HG02840 (cell line): Measurements from ENCODE around the gene MATK.

Experiments used
- ATAC-seq: cut with Tn5 transposase; IDR thresholded peaks from one replicate; pipeline ENCODE4 v1.9.1; 2021; ENCODE audit warnings: mild to moderate bottlenecking, moderate library complexity, moderate number of reproducible peaks; ENCODE audit not compliant: unreplicated experiment, low FRiP score

The MATK gene, protein sequence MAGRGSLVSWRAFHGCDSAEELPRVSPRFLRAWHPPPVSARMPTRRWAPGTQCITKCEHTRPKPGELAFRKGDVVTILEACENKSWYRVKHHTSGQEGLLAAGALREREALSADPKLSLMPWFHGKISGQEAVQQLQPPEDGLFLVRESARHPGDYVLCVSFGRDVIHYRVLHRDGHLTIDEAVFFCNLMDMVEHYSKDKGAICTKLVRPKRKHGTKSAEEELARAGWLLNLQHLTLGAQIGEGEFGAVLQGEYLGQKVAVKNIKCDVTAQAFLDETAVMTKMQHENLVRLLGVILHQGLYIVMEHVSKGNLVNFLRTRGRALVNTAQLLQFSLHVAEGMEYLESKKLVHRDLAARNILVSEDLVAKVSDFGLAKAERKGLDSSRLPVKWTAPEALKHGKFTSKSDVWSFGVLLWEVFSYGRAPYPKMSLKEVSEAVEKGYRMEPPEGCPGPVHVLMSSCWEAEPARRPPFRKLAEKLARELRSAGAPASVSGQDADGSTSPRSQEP

DNA sequence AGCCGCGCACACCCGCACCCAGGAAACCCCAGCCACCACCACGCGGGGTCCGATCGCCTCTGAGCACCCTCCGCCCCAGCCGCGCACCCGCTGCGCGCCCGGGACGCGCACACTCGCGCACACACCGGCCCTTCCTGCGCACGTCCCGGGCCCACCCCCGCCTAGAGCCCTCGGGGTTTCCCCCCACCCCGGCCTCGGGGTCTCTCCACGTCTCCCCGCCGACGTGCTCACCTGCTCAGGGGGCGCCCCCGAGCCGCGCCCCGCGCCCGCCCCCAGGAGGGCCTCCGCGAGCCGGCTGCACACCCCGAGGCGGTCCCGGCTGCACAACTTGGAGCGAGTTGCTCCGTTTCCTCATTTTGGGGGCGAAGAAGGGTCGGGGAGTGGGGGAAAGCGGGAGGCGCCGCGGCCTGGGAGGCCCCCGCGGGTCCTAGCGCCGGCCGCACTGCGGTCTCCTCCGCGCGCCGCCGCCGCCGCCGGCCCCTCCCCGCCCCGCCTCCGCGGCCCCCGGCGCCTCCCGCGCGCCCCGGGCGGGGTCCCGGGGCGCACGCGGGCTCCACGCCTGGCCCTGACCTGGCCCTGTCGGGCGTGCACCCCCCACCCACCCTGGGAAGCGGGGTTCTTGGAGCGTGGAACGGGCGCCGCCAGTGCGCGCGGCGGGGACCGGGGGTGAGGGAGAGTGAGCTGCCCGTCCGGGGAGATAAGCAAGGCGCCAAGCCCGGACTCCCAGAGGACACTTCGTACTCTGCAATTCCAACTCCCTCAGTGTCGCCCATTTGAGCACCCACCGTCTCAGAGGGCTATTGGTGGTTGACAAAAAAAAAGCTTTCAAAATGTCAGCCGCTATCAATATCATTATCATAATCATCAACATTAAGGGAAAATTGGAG, at the start of gene MATK:
Gene MATK, minus strand, starts transcription at position 444 of the 887 bp plus-strand sequence. CDS start 1,246 bp downstream, outside the sequence.
- no peak for ATAC-seq

DNA sequence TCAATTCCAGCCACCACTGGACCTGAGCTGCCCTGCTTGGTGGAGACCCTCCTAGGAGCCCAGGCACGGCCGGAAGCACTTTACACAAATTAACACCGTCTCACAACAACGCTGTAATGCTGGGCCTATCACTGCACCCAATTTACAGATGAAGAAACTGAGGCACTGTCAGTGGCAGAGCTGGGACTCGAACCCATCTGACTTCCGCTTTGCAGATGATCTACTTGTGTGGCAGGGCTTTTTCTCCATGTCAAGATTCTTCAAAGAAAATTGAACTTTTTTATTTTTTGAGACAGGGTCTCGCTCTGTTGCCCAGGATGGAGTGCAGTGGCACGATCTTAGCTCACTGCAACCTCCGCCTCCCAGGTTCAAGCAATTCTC, 48.9 kb upstream of the MATK start:
- ATAC-seq = no peak

DNA sequence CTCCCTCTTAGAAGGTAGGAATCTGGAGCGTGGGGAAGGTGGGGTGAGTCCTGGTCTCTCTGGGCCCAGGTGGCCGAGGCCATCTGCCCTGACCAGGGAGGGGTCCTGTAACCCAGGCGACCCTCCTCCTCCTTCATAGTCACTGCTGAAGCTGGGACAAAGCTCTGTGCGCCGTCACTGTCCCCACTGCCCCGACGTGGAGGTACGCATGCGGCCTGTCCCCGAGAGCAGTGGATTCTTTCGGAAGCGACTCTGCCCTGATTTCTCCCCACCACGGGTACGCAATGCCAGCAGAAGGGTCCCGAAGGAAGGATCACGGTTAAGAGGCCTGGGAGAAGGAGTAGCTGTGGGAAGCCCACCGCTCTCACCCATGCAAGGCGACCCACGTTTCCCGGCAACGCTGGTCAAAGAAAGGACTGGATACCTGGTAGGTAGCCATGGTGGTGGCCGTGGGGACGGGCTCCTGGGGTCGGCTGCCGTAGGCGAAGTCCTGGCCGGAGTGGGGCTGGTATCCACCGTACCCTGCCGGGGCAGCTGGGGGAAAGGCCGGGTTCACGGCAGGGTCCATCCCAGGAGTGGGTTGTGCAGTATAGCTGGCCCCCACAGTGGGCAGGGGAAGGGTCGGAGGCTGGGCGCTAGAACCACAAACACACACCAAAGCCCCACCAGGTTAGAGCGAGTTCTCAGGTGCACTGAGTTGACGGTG, 48.3 kb upstream of the MATK start:
- ATAC-seq = no peak

DNA sequence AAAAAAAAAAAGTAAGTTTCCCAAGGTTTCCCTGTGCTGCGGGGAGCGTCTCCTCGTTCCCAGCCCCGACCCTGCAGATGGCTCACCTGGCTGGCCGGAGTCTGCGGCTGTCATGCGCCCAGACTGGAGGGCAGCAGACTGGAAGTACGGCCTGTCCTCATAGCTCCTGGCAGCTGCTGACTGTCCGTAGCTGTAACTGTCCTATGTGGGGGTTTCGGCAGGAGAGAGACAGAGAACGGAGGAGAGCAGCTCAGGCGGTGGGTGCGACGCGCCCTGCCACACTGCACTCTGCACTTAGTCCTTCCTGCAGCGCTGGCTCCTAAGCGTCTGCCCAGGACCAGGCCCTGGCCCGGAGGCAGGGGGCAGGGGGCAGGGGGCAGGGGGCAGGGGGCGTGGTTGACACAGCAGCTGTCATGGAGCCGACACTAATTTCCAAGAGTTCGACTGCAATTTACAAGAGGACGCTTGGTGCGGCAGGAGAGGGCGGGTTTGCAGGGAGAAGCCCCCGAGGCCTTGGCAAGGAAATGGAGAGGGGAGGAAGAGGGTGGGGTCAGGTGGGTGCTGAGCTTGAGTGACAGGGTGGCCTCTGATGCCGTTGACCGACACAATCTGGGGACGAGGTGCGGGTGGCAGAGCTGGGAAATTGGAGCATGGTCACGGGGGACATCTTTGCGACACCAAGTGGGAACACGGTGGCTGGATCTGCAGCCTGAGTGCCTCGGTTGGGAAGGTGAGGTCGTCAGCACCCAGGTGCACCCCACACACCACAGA, 47.6 kb upstream of the MATK start:
- ATAC-seq = no peak

DNA sequence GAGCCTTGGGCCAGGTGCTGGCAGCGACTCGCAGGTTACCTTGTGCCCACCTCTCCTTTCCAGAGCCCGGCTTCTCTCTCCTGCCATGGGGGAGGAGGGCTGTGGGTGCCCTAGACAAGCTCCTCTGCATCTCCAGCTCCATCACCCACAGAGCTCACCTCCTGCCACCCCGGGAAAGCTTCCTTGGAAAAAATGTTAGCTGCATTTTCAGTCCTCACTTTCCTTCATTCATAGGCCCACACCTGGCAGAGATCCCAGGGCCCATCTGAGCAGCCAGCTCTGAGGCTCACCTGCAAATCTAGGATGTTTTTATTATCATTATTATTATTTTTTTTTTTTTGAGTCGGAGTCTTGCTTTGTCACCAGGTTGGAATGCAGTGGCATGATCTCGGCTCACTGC, 45.8 kb upstream of the MATK start:
- ATAC-seq = no peak

DNA sequence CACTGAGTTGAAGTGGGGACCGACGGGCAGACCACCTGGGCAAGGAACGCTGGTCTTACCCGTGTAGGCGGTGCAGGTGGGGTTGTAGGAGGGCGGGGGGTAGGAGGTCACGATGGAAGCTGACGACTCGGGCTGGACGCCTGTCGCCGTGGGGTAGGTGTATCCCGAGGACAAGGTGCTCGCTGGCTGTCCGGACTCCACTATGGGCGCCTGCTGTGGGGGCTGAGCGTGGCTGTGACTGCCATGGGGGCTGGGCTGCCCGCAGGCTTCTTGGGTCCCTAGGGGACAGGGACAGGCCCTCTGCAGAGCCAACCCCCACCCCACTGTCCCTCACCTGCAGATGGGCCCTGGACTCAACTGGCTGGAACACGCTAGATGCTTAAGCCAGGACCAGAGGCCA, 45.4 kb upstream of the MATK start:
- no peak for ATAC-seq

DNA sequence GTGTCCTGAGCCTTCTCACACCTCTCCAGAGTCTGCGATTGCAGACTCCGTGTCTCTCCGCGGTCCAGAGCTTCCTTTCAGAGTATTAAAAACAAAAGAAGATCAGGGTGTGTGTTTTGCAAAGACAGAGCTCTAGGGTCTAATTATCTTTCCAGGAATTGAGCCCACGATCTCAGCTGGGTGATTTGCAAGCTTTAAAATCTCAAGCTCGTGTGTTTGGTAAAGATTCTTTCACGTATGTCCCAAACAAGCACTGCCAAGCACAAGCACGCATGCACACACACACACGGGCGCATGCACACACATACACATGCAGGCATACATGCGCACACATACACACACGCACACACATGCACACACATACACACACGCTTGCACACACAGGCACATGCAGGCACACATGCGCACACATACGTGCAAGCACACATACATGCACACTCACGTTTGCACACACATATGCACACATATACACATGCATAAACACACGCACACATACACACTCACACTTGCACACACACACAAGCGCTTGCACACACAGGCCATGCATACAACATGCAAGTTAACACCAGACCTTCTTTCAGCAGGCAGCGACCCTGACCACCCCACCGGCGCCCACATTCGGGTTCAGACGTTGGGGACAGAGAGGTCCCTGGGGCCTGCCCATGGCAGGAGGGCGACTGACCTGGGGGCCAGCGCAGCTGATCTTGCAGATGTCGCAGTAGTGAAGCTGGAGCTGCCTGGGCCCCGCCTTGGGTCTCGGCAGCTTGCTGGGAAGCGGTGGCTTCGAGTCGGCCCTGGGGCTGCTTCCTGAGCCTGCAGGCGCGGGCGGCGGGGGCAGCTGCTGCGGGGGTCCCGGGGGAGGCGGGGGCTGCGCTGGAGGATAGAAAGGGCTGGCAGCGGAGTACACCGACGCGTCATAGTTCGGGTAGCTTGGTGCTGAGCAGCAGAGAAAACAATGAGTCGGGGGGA, 44.7 kb upstream of the MATK start:
- ATAC-seq = no peak

DNA sequence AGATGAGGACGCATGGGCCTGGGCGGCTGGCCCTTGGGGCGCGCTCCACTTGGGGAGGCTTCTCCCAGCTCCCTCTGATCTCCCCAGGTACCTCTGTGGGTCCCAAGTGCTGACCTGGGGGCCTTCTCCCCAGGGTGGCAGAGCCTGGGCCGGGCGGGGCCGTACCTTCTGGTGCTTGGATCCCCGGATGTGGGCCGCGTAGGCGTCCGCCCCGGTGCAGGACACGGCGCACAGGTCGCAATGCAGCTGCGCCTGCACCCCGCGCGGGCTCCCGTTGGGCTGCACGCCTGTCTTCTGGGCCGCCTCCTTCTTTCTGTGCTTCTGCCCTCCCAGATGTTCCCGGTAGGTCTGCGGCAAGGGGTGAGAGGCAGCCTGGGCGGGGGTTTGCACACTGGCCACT, 41.1 kb upstream of the MATK start:
- ATAC-seq = no peak

DNA sequence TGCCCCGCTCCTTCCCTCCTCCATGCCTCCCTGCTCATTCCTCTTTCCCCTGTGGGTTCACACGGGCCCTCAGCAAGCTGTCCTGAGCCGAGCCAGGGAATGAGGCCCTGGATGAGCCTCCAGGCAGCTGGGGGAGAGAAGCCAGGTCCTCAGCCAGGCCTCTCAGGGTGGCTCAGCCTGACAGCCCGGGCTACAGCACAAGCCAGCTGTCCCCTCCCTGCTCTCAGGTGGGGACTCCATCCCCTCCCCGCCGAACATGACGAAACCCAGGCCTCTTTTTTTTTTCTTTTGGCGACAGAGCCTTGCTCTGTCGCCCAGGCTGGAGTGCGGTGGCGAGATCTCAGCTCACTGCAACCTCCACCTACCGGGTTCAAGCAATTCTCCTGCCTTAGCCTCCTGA, 40.0 kb upstream of the MATK start:
- no peak for ATAC-seq

DNA sequence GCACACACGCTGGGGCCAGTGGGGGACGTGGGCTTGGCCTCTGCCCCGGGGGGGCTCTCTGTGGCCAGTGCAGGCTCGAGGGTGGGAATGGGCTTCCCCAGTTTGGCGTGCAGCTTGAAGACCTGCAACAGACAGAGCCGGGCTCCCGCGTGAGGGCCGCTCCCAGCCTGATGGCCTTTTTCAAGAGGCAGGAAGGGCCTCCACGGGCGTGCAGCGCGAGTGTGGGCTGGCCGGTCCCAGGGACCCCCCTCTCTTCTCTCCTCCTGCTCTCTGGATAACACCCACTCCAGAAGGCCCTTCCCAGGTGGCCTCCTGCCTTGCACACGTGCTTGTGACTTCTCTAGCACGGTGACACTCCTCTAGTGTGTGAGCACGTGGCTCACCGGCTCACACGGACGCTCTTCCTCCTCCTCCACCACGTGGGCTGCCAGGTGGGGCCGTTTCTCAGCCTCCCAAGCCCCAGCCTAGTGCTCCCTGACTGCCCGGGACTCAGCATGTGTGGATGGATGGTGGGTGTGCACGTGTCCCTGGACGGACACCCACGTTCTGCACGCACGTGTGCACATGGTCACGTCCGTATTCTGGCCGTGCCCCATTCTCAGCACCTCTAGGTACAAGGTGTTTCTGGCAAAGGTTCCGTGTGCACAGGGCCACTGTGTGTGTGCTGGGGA, 39.2 kb upstream of the MATK start:
- no peak for ATAC-seq

DNA sequence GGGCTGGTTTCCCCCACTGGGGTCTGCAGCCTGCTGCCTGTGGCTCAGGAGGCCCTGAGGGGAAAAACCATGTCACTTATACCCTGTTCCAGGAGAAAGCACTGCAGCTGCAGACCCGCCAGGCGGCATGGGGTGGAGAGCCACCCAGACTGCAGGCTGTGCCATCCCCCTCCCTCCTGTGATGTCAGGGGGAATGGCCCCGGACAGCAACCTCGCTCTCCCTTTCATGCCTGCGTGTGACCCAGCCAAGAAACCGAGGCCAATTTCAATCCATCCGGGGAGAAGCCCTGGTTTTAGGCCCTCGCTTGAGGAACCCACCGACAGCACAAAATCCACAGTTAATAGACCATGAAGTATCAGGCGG, 37.2 kb upstream of the MATK start:
- no peak for ATAC-seq

DNA sequence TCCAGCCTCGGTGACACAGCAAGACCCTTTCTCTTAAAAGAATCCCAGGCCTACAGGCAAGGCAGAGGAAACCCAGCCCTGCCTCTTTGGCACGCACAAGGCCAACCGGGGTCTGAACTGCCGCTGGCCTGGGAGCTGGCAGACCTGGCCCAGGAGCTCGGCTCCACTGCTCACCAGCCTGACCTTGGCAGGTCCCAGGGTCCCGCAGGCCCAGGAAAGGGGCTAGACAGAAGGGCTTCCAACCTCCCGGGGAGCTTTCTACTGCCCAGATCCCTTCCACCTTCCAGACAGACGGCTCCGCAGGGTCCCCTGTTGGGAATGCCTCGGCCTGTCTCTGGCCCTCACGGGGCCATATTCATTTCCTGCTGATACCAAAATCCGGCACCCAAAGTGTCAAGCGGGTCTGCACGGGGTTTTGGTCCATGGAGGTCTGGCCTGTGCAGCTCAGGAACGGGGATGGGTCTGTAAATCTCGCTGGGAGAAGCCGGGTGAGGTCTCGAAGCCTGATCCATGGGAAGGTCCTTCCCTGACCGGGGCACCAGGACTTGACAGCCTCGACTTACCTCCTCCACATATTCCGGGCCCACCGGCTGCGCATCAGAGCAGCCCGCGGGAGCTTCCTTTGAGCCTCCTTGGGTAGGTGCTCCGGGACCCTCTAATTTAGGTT, 36.6 kb upstream of the MATK start:
- no peak for ATAC-seq

DNA sequence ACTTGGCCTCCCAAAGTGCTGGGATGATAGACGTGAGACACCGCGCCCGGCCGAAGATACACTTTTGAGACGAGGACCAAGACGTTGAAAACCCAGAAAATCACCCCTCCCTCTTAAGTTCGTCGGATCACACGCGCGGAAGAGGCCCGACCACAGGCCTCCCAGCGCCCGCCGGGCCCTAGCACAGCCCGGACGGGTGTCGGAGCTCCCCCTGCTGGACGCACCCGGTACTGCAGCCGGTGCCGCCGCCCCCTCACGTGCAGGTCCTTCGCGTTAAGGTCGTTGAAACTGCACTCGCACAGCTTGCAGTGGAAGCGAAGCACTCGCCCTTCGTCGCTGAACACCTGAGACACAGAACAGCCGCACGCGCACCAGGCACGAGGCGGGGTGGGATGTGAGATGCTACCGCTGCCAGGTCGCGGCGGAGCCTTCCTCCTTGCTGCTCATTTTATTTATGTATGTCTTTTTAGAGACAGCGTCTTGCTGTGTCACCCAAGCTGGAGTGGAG, 35.7 kb upstream of the MATK start:
- ATAC-seq = no peak

DNA sequence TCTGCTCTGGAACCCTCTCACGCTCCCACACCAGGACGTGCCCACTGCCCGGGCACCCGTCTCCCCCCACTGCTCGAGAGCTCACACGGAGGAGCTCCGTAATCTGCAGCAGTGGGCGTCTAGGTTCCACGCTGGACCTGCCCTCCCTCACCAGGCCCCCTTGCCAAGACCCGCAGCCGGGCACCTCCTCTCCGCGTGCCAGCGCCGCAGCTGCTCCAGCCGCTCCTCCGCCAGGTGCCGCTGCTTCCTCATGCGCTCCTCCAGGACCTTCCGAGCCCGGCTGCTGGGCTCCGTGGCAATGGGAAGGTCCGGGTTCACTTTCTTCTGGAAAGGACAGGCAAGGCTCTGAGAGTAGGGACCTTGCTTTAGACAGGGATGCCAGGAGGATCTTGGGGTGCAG, 35.0 kb upstream of the MATK start:
- ATAC-seq = no peak

DNA sequence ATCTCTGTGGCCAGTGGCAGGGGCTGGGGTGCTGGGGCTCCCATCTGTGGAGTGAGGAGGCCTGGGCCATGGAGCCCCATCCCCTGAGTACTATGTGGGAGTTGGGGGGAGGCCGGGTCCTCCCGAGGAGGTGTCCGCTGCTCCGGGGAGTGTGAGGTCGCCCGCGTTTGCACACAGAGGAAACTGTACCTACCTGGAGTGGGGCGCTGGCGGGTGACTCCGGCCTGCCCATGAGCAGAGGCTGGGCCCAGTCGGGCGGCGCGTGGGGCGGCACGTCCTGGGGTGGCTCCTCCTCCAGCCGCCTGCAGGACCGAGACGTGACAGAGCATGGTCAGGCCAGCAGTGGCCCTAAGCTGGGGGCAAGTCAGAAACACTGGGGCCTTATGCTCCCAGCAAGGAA, 33.8 kb upstream of the MATK start:
- ATAC-seq = no peak

DNA sequence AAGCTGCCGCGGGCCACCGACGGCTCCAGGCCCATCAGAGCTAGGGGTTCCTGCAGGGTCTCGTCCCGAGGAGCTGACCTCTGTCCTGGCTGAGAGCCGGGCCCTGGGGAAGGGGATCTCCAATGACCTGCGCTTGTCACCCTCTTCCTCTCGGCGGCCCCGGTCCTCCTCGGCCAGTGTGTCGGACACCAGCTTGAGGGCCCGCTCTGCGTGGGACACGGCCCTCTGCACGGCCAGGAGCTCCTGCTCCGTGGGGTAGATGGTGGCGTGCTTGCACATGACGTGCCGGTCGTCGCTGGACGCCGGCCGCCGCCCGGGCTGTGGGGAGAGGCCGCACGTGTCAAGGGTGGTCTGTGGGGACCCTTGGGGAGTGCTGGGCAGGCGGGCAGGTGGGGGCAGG, 32.7 kb upstream of the MATK start:
- ATAC-seq = no peak

DNA sequence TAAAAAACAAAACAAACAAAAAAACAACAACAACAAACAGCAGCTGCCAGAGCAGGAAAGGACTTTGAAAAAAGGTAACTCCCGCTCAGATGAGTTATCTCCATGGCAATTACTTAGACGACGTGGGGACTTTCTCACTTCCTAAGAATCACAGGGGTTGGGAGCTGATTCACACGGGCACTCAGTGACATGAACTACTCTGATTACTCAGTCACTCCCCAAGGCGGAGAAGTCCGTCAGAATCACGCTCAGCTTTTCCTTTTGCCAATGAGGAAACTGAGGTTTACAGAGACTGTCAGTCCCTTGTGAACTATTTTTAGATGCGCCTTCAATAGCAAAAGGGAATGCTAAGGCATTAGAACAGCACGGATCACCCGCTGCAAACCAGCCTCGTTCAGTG, 32.3 kb upstream of the MATK start:
- ATAC-seq = no peak

DNA sequence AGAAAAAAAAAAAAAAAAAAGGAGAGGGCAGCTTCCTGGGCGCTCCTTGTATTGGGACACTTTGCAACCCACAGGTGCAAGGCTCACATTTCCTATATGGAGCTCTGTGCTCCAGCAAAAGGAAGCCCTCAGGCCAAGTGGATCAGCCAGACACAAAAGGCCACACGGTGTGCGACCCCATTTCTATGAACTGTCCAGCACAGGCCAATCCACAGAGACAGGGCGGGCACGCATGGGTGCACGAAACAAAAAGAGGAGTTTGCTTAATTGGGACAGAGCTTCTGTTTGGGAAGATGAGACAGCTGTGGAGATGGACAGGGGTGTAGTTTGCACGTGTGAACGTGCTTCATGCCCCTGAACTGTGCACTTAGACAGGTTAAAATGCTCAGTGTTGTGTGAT, 31.6 kb upstream of the MATK start:
- no peak for ATAC-seq
